GM13976 (cell line): Measurements from ENCODE around the gene DIS3L2.

Experiments
- DNase-seq: peaks from one replicate; pipeline ENCODE4 v3.0.0; 2012; ENCODE audit warnings: low spot score
- CTCF ChIP-seq: IDR thresholded peaks from 2 replicates; pipeline ENCODE4 v1.5.1; 2012; ENCODE audit warnings: borderline replicate concordance, mild to moderate bottlenecking; ENCODE audit not compliant: insufficient read depth; ENCODE audit errors: extremely low read depth, missing control alignments, control extremely low read depth
- in situ Hi-C: fragments of 300-500 bp; cut with MboI; formaldehyde crosslinking; loops from one replicate; pipeline ENCODE4 v1.12.0; 2022; ENCODE audit warnings: low sequenced_read_pairs, mixed read lengths, inconsistent platforms; ENCODE audit not compliant: unreplicated experiment

Gene DIS3L2

GRCh38 chr2:232058063-232058877, 96.8 kb downstream of the DIS3L2 start:
- DNase-seq = peak; percentile 32
- in situ Hi-C loops = no loop called here
- TF ChIP-seq CTCF = no peak

- in situ Hi-C loops = no loop called here
- TF ChIP-seq CTCF = no peak
- no peak for DNase-seq
Measured at GRCh38 chr2:232058931-232059330, 97.4 kb downstream of the DIS3L2 start.

- no peak for TF ChIP-seq CTCF
- in situ Hi-C loops = no loop called here
- DNase-seq = no peak
Measured at GRCh38 chr2:232061265-232061664, 99.8 kb downstream of the DIS3L2 start.

GRCh38 chr2:232073026-232073425, 111.5 kb downstream of the DIS3L2 start:
- in situ Hi-C loops = no loop called here
- TF ChIP-seq CTCF = no peak
- no peak for DNase-seq

- in situ Hi-C loops = no loop called here
- DNase-seq = no peak
- no peak for TF ChIP-seq CTCF
Measured at GRCh38 chr2:232073699-232074098, 112.2 kb downstream of the DIS3L2 start.

GRCh38 chr2:232075080-232075479, 113.6 kb downstream of the DIS3L2 start:
- in situ Hi-C loops = no loop called here
- TF ChIP-seq CTCF = no peak
- DNase-seq = no peak
